ENCODE results near the gene MYBPC1.
A peak's percentile ranks its signal among the peaks of the same experiment; 100 is the strongest.

The MYBPC1 gene

GRCh38 chr12:101599771-101600484 lies 5.2 kb downstream of the MYBPC1 start:
- H2AK5ac ChIP-seq (ENCODE audit: low read length), result no peak overlapping the region
- H2BK15ac ChIP-seq (replicated peaks; ENCODE audit: low read depth), result no peak overlapping the region
- no peak overlapping the region for H2BK5ac ChIP-seq (ENCODE audit: low read length)
- no peak overlapping the region for H3K4ac ChIP-seq (ENCODE audit: low read depth, low read length)
- no peak overlapping the region for H3K4me3 ChIP-seq (ENCODE audit: low read length)
- DNase-seq, result no peak
- no peak overlapping the region for H2BK120ac ChIP-seq (ENCODE audit: low read depth, low read length)
- no peak overlapping the region for H3K9ac ChIP-seq (ENCODE audit: low read length)
- no peak overlapping the region for H3K18ac ChIP-seq (ENCODE audit: low read length)
- H3K4me2 ChIP-seq (ENCODE audit: low read length), result no peak overlapping the region
- no peak overlapping the region for H4K8ac ChIP-seq (ENCODE audit: low read depth, low read length)
- no peaks in the 10 kb centered on the region for H3K27me3 ChIP-seq (ENCODE audit: insufficient read depth, low read length, poor library complexity)
- no CpG with 5 or more reads among the region's 5 CpGs for WGBS (ENCODE audit: extremely low coverage, insufficient coverage, low lambda C conversion rate)
- H3K56ac ChIP-seq (ENCODE audit: low read length), result no peak overlapping the region
- H3K36me3 ChIP-seq (ENCODE audit: control insufficient read depth, insufficient read depth, low read length), result no peaks in the 10 kb centered on the region
- H4K5ac ChIP-seq (ENCODE audit: low read length), result no peak overlapping the region
- no peaks in the 10 kb centered on the region for H3K4me1 ChIP-seq (ENCODE audit: control insufficient read depth, low read depth, low read length)
- no peaks in the 10 kb centered on the region for H3K79me1 ChIP-seq (ENCODE audit: low read length)
- H3K79me2 ChIP-seq (ENCODE audit: control insufficient read depth, insufficient read depth, low read length), result no peaks in the 10 kb centered on the region
- H3K27ac ChIP-seq (ENCODE audit: low read depth, low read length), result no peak overlapping the region
- H3K23ac ChIP-seq (ENCODE audit: low read length), result no peak overlapping the region

GRCh38 chr12:101604132-101604531 lies 9.4 kb downstream of the MYBPC1 start:
- WGBS (ENCODE audit: extremely low coverage, insufficient coverage, low lambda C conversion rate), result no CpG with 5 or more reads among the region's 1 CpG
- no peak overlapping the region for H3K18ac ChIP-seq (ENCODE audit: low read length)

GRCh38 chr12:101607894-101608293 lies 13.1 kb downstream of the MYBPC1 start:
- no peak overlapping the region for H2BK15ac ChIP-seq (replicated peaks; ENCODE audit: low read depth)

More at GRCh38 chr12:101604132-101604531, 9.4 kb downstream of the MYBPC1 start:
- H2BK5ac ChIP-seq (ENCODE audit: low read length), result no peak overlapping the region
- H3K79me2 ChIP-seq (ENCODE audit: control insufficient read depth, insufficient read depth, low read length), result no peaks in the 10 kb centered on the region
- no peak overlapping the region for H3K4me2 ChIP-seq (ENCODE audit: low read length)
- H3K27me3 ChIP-seq (ENCODE audit: insufficient read depth, low read length, poor library complexity), result no peaks in the 10 kb centered on the region
- no peak overlapping the region for H3K4me3 ChIP-seq (ENCODE audit: low read length)
- H3K36me3 ChIP-seq (ENCODE audit: control insufficient read depth, insufficient read depth, low read length), result no peaks in the 10 kb centered on the region
- H3K4ac ChIP-seq (ENCODE audit: low read depth, low read length), result no peak overlapping the region
- H3K9ac ChIP-seq (ENCODE audit: low read length), result no peak overlapping the region
- no peaks in the 10 kb centered on the region for H3K79me1 ChIP-seq (ENCODE audit: low read length)
- no peak overlapping the region for H2AK5ac ChIP-seq (ENCODE audit: low read length)
- H4K8ac ChIP-seq (ENCODE audit: low read depth, low read length), result no peak overlapping the region
- H2BK15ac ChIP-seq (replicated peaks; ENCODE audit: low read depth), result no peak overlapping the region
- no peaks in the 10 kb centered on the region for H3K4me1 ChIP-seq (ENCODE audit: control insufficient read depth, low read depth, low read length)
- no peak overlapping the region for H3K56ac ChIP-seq (ENCODE audit: low read length)
- H3K23ac ChIP-seq (ENCODE audit: low read length), result no peak overlapping the region
- no peak overlapping the region for H3K27ac ChIP-seq (ENCODE audit: low read depth, low read length)
- no peak overlapping the region for H2BK120ac ChIP-seq (ENCODE audit: low read depth, low read length)
- DNase-seq, result peak; percentile 42
- no peak overlapping the region for H4K5ac ChIP-seq (ENCODE audit: low read length)

GRCh38 chr12:101608301-101609133 lies 13.7 kb downstream of the MYBPC1 start:
- DNase-seq, result no peak

More at GRCh38 chr12:101607894-101608293, 13.1 kb downstream of the MYBPC1 start:
- no peaks in the 10 kb centered on the region for H3K36me3 ChIP-seq (ENCODE audit: control insufficient read depth, insufficient read depth, low read length)
- WGBS (ENCODE audit: extremely low coverage, insufficient coverage, low lambda C conversion rate), result no CpG with 5 or more reads among the region's 2 CpGs
- no peak overlapping the region for H4K8ac ChIP-seq (ENCODE audit: low read depth, low read length)
- no peaks in the 10 kb centered on the region for H3K79me2 ChIP-seq (ENCODE audit: control insufficient read depth, insufficient read depth, low read length)
- H3K9ac ChIP-seq (ENCODE audit: low read length), result no peak overlapping the region
- DNase-seq, result no peak
- H3K27ac ChIP-seq (ENCODE audit: low read depth, low read length), result no peak overlapping the region
- H3K4me2 ChIP-seq (ENCODE audit: low read length), result no peak overlapping the region
- H3K4ac ChIP-seq (ENCODE audit: low read depth, low read length), result no peak overlapping the region
- no peak overlapping the region for H3K4me3 ChIP-seq (ENCODE audit: low read length)
- no peak overlapping the region for H2BK5ac ChIP-seq (ENCODE audit: low read length)
- H4K5ac ChIP-seq (ENCODE audit: low read length), result no peak overlapping the region
- H3K18ac ChIP-seq (ENCODE audit: low read length), result no peak overlapping the region
- no peak overlapping the region for H3K23ac ChIP-seq (ENCODE audit: low read length)
- H2BK120ac ChIP-seq (ENCODE audit: low read depth, low read length), result no peak overlapping the region
- no peaks in the 10 kb centered on the region for H3K79me1 ChIP-seq (ENCODE audit: low read length)
- no peaks in the 10 kb centered on the region for H3K4me1 ChIP-seq (ENCODE audit: control insufficient read depth, low read depth, low read length)
- H3K27me3 ChIP-seq (ENCODE audit: insufficient read depth, low read length, poor library complexity), result no peaks in the 10 kb centered on the region
- no peak overlapping the region for H2AK5ac ChIP-seq (ENCODE audit: low read length)
- no peak overlapping the region for H3K56ac ChIP-seq (ENCODE audit: low read length)

GRCh38 chr12:101609198-101609597 lies 14.4 kb downstream of the MYBPC1 start:
- no peaks in the 10 kb centered on the region for H3K27me3 ChIP-seq (ENCODE audit: insufficient read depth, low read length, poor library complexity)
- no peak overlapping the region for H2BK5ac ChIP-seq (ENCODE audit: low read length)
- H2AK5ac ChIP-seq (ENCODE audit: low read length), result no peak overlapping the region
- H4K8ac ChIP-seq (ENCODE audit: low read depth, low read length), result no peak overlapping the region
- no CpG with 5 or more reads among the region's 4 CpGs for WGBS (ENCODE audit: extremely low coverage, insufficient coverage, low lambda C conversion rate)
- H4K5ac ChIP-seq (ENCODE audit: low read length), result no peak overlapping the region
- no peak overlapping the region for H3K4me2 ChIP-seq (ENCODE audit: low read length)
- H3K9ac ChIP-seq (ENCODE audit: low read length), result no peak overlapping the region
- H2BK15ac ChIP-seq (replicated peaks; ENCODE audit: low read depth), result no peak overlapping the region
- H3K4ac ChIP-seq (ENCODE audit: low read depth, low read length), result no peak overlapping the region
- H3K4me1 ChIP-seq (ENCODE audit: control insufficient read depth, low read depth, low read length), result no peaks in the 10 kb centered on the region
- no peak overlapping the region for H3K23ac ChIP-seq (ENCODE audit: low read length)
- DNase-seq, result no peak
- no peak overlapping the region for H3K18ac ChIP-seq (ENCODE audit: low read length)
- no peaks in the 10 kb centered on the region for H3K36me3 ChIP-seq (ENCODE audit: control insufficient read depth, insufficient read depth, low read length)
- H3K27ac ChIP-seq (ENCODE audit: low read depth, low read length), result no peak overlapping the region
- H3K56ac ChIP-seq (ENCODE audit: low read length), result no peak overlapping the region
- H3K79me2 ChIP-seq (ENCODE audit: control insufficient read depth, insufficient read depth, low read length), result no peaks in the 10 kb centered on the region
- no peak overlapping the region for H3K4me3 ChIP-seq (ENCODE audit: low read length)
- no peak overlapping the region for H2BK120ac ChIP-seq (ENCODE audit: low read depth, low read length)
- no peaks in the 10 kb centered on the region for H3K79me1 ChIP-seq (ENCODE audit: low read length)

More at GRCh38 chr12:101608301-101609133, 13.7 kb downstream of the MYBPC1 start:
- Histone ChIP-seq H3K9ac (ENCODE audit: low read length) (no peak overlapping the region), H2BK5ac (ENCODE audit: low read length) (no peak overlapping the region), H3K27ac (ENCODE audit: low read depth, low read length) (no peak overlapping the region), H2BK120ac (ENCODE audit: low read depth, low read length) (no peak overlapping the region), H3K56ac (ENCODE audit: low read length) (no peak overlapping the region), H4K8ac (ENCODE audit: low read depth, low read length) (no peak overlapping the region), H3K18ac (ENCODE audit: low read length) (no peak overlapping the region), H2AK5ac (ENCODE audit: low read length) (no peak overlapping the region), H3K79me2 (ENCODE audit: control insufficient read depth, insufficient read depth, low read length) (no peaks in the 10 kb centered on the region), H3K23ac (ENCODE audit: low read length) (no peak overlapping the region), H3K27me3 (ENCODE audit: insufficient read depth, low read length, poor library complexity) (no peaks in the 10 kb centered on the region), H2BK15ac (replicated peaks; ENCODE audit: low read depth) (no peak overlapping the region), H4K5ac (ENCODE audit: low read length) (no peak overlapping the region), H3K4me2 (ENCODE audit: low read length) (no peak overlapping the region), H3K4me1 (ENCODE audit: control insufficient read depth, low read depth, low read length) (no peaks in the 10 kb centered on the region), H3K4me3 (ENCODE audit: low read length) (no peak overlapping the region), H3K36me3 (ENCODE audit: control insufficient read depth, insufficient read depth, low read length) (no peaks in the 10 kb centered on the region), H3K79me1 (ENCODE audit: low read length) (no peaks in the 10 kb centered on the region), H3K4ac (ENCODE audit: low read depth, low read length) (no peak overlapping the region)
- no CpG with 5 or more reads among the region's 10 CpGs for WGBS (ENCODE audit: extremely low coverage, insufficient coverage, low lambda C conversion rate)
